GM19193 (cell line): ENCODE data around the gene KIAA0753.

ENCODE experiments used
- POLR2A ChIP-seq: IDR thresholded peaks from 4 replicates; pipeline ENCODE4 v1.6.1; 2011; ENCODE audit not compliant: insufficient read depth, insufficient read length; ENCODE audit errors: extremely low read depth

The KIAA0753 gene

GRCh38 chr17:6596941-6597340 lies 43.6 kb downstream of the KIAA0753 start:
- TF ChIP-seq POLR2A, result no peak

- TF ChIP-seq POLR2A, result no peak
Observed at GRCh38 chr17:6596511-6596910, 44.0 kb downstream of the KIAA0753 start.

- no peak for TF ChIP-seq POLR2A
Observed at GRCh38 chr17:6596081-6596480, 44.4 kb downstream of the KIAA0753 start.

GRCh38 chr17:6592173-6592572 lies 48.3 kb downstream of the KIAA0753 start:
- TF ChIP-seq POLR2A, result no peak

- no peak for TF ChIP-seq POLR2A
Observed at GRCh38 chr17:6591599-6592158, 48.8 kb downstream of the KIAA0753 start.

- TF ChIP-seq POLR2A, result no peak
Observed at GRCh38 chr17:6589266-6589946, 51.1 kb downstream of the KIAA0753 start.

GRCh38 chr17:6588165-6588564 lies 52.3 kb downstream of the KIAA0753 start:
- no peak for TF ChIP-seq POLR2A

GRCh38 chr17:6587310-6587709 lies 53.2 kb downstream of the KIAA0753 start:
- TF ChIP-seq POLR2A, result no peak

GRCh38 chr17:6583411-6583810 lies 57.1 kb downstream of the KIAA0753 start:
- TF ChIP-seq POLR2A, result no peak

GRCh38 chr17:6580625-6581024 lies 59.9 kb downstream of the KIAA0753 start:
- no peak for TF ChIP-seq POLR2A

GRCh38 chr17:6578491-6578890 lies 62.0 kb downstream of the KIAA0753 start:
- no peak for TF ChIP-seq POLR2A

GRCh38 chr17:6577686-6578263 lies 62.7 kb downstream of the KIAA0753 start:
- no peak for TF ChIP-seq POLR2A

GRCh38 chr17:6576038-6576785 lies 64.3 kb downstream of the KIAA0753 start:
- TF ChIP-seq POLR2A, result no peak

GRCh38 chr17:6575596-6575988 lies 64.9 kb downstream of the KIAA0753 start:
- TF ChIP-seq POLR2A, result no peak
